Caco-2 (cell line): ENCODE results near the gene JSRP1. TPM values are rescaled to one million over a fixed set of nuclear protein-coding genes. Genes with fewer than 3 reads are reported as not detected.
A peak's percentile ranks its signal among the peaks of the same experiment; 100 is the strongest.

Experiments used
- BruUV-seq: library from RNA; stranded (reverse); fragments of 400-500 nt; replicated peaks from 2 replicates; lab custom pipeline; 2021; lab: Mats Ljungman, UMichigan
- CTCF ChIA-PET: fragments of 300-600 bp; sonication (Branson Sonifier 250); formaldehyde crosslinking; loops from one replicate; lab custom pipeline; 2022; ENCODE audit warnings: antibody characterized with exemption; lab: Charles Lee
- POLR2A ChIA-PET: fragments of 300-600 bp; sonication (Branson Sonifier 250); formaldehyde crosslinking; loops from one replicate; lab custom pipeline; 2022; ENCODE audit warnings: antibody characterized with exemption; lab: Charles Lee
- DNase-seq, 2 experiments: peaks; one replicate each; pipeline versions ENCODE4 v3.0.0 to v3.0.0-alpha.2; 2020 to 2022
- H3K27me3 ChIP-seq: replicated peaks from 2 replicates; pipeline ENCODE4 v1.6.0; 2011; ENCODE audit warnings: low read length; ENCODE audit not compliant: control insufficient read depth, insufficient read depth
- H3K36me3 ChIP-seq: 2 replicates; pipeline ENCODE4 v1.5.1; 2011; ENCODE audit warnings: low read length; ENCODE audit not compliant: control insufficient read depth, insufficient read depth
- H3K4me1 ChIP-seq: fragments of 250-450 bp; sonication (Bioruptor Pico); 2 replicates; pipeline ENCODE4 v1.5.1; 2020; ENCODE audit warnings: mild to moderate bottlenecking
- H3K4me3 ChIP-seq: 2 replicates; pipeline ENCODE4 v1.5.1; 2011; ENCODE audit warnings: low read depth, mild to moderate bottlenecking, control low read depth, low read length
- H3K9me3 ChIP-seq: fragments of 250-450 bp; sonication (Bioruptor Pico); 2 replicates; pipeline ENCODE4 v1.5.1; 2020; ENCODE audit warnings: mild to moderate bottlenecking, moderate library complexity
- H3K27ac Mint-ChIP-seq: one replicate; pipeline ENCODE4 v1.8.0; 2022; ENCODE audit warnings: mixed read lengths; ENCODE audit not compliant: unreplicated experiment
- H3K27me3 Mint-ChIP-seq: one replicate; pipeline ENCODE4 v1.8.0; 2022; ENCODE audit warnings: mixed read lengths; ENCODE audit not compliant: insufficient read depth, unreplicated experiment
- H3K36me3 Mint-ChIP-seq: one replicate; pipeline ENCODE4 v1.8.0; 2022; ENCODE audit warnings: mild to moderate bottlenecking, mixed read lengths; ENCODE audit not compliant: insufficient read depth, unreplicated experiment
- H3K4me1 Mint-ChIP-seq: one replicate; pipeline ENCODE4 v1.8.0; 2022; ENCODE audit warnings: low read depth, mixed read lengths; ENCODE audit not compliant: unreplicated experiment
- H3K4me3 Mint-ChIP-seq: one replicate; pipeline ENCODE4 v1.8.0; 2022; ENCODE audit warnings: mild to moderate bottlenecking, moderate library complexity, mixed read lengths; ENCODE audit not compliant: unreplicated experiment
- H3K9me3 Mint-ChIP-seq: one replicate; pipeline ENCODE4 v1.8.0; 2022; ENCODE audit warnings: mixed read lengths; ENCODE audit not compliant: unreplicated experiment
- CTCF ChIP-seq, 2 experiments: fragments of 200-600 bp in 1 of 2; IDR thresholded peaks; 1 replicate in 1 of 2; 2 replicates in 1 of 2; pipeline versions ENCODE4 v1.5.1 to v1.8.0; 2011 to 2022; ENCODE audit warnings: antibody characterized with exemption in 1 of 2, control low read depth in 1 of 2, inconsistent platforms in 1 of 2, low read depth in 1 of 2, low read length in 1 of 2, mild to moderate bottlenecking in 1 of 2, moderate library complexity in 1 of 2; ENCODE audit not compliant: insufficient read depth in 1 of 2, severe bottlenecking in 1 of 2, unreplicated experiment in 1 of 2
- intact Hi-C: fragments of 100-400 bp; cut with micrococcal nuclease; formaldehyde crosslinking; loops from one replicate; pipeline ENCODE4 v1.10.0; 2022; ENCODE audit not compliant: unreplicated experiment
- total RNA-seq: library from RNA; stranded (reverse); gene quantifications from 2 replicates; pipeline ENCODE4 v1.2.3, GENCODE V29; 2022

The JSRP1 gene
- total RNA-seq, 1 experiment from 2014 or later = not detected

DNA sequence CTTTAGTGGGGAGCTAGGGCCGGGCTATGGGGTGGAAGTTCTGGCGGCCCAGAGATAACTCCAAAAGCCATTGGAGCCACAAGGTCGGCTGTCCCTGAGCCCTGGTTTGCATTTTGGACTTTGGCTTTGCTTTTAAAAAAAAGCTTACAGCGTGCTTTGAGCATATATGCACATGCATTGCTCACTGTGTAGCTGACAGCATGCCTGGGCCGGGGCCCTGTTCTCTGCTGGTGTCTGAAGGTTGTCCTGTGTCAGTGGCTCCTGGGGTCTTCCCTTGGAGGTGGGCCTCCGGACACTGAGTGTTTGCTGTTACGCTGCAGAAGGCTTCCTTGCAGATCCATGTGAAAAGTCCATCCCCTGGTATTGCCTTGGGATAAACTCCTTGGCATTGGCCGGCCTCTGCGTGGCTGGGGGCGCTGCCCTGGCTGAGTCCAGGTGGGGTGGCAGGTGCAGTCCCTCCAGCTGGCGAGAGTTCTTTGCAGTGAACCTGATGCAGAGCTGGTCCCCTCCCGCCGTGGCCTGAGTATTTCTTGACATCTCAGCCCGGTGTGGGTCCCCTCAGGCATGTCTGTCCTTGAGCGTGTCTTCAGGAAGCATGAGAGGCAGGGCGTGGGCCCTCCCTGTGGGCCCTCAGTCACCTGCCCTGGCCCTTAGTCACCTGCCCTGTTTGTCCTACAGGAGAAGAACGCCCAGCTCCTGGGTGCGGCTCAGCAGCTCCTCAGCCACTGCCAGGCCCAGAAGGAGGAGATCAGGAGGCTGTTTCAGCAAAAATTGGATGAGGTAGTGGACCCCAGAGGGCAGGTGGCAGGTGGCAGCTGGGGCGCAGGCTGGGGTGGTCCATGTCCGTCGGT lies 43.1 kb downstream of the JSRP1 start:
- Histone ChIP-seq H3K4me3 (no peak overlapping the region), H3K27me3 (no peaks in the 10 kb centered on the region), H3K4me1 (peaks cover 24% of the 10 kb centered on the region), H3K9me3 (no peaks in the 10 kb centered on the region), H3K36me3 (peaks cover 10% of the 10 kb centered on the region)
- peak in 1 of 2 experiments; percentile 40 for DNase-seq
- Mint-ChIP-seq H3K27ac (peak overlapping the region; percentile 57), H3K9me3 (no peaks in the 10 kb centered on the region), H3K4me3 (no peak overlapping the region), H3K36me3 (peaks cover 81% of the 10 kb centered on the region), H3K4me1 (peaks cover 6% of the 10 kb centered on the region), H3K27me3 (no peaks in the 10 kb centered on the region)
- no TSS peak for BruUV-seq
- ChIA-PET CTCF (interaction anchor here (1.1 to 1.4 kb wide), 2 partner anchors 23 to 57 kb away, joined by 4 to 5 read pairs; partner anchors contain the start of gene PLEKHJ1), POLR2A (interaction anchor here (0.6 to 1.1 kb wide), 2 partner anchors 36 to 41 kb away, joined by 3 to 7 read pairs; partner anchors contain the start of gene AMH)
- no peak for TF ChIP-seq CTCF (IDR thresholded peaks at IDR 0.05; ENCODE audit: insufficient read depth in 1 of 2, low read depth in 1 of 2, low read length in 1 of 2, severe bottlenecking in 1 of 2, unreplicated experiment in 1 of 2)
- intact Hi-C loops = loop anchor here (10.0 kb wide), 1 partner anchor 48 kb away; the partner anchor contains the start of gene DOT1L

GRCh38 chr19:2210987-2211740 lies 45.1 kb downstream of the JSRP1 start:
- no peaks in the 10 kb centered on the region for H3K9me3 Mint-ChIP-seq
- intact Hi-C loops = loop anchor here (10.0 kb wide), 1 partner anchor 46 kb away; the partner anchor contains the start of gene DOT1L
- DNase-seq = no peak
- no peak overlapping the region for H3K4me3 Mint-ChIP-seq
- Histone ChIP-seq H3K4me3 (no peak overlapping the region), H3K27me3 (no peaks in the 10 kb centered on the region), H3K9me3 (no peaks in the 10 kb centered on the region), H3K36me3 (peaks cover 10% of the 10 kb centered on the region), H3K4me1 (peaks cover 24% of the 10 kb centered on the region)
- no peak overlapping the region for H3K27ac Mint-ChIP-seq
- H3K36me3 Mint-ChIP-seq = peaks cover 78% of the 10 kb centered on the region
- CTCF ChIA-PET = interaction anchor here (1.4 kb wide), 1 partner anchor 55 kb away, joined by 4 read pairs; no protein-coding TSS in a partner anchor
- BruUV-seq = no TSS peak
- POLR2A ChIA-PET = no interaction called here
- no peak for TF ChIP-seq CTCF (IDR thresholded peaks at IDR 0.05; ENCODE audit: insufficient read depth in 1 of 2, low read depth in 1 of 2, low read length in 1 of 2, severe bottlenecking in 1 of 2, unreplicated experiment in 1 of 2)
- no peaks in the 10 kb centered on the region for H3K27me3 Mint-ChIP-seq
- H3K4me1 Mint-ChIP-seq = peaks cover 6% of the 10 kb centered on the region

DNA sequence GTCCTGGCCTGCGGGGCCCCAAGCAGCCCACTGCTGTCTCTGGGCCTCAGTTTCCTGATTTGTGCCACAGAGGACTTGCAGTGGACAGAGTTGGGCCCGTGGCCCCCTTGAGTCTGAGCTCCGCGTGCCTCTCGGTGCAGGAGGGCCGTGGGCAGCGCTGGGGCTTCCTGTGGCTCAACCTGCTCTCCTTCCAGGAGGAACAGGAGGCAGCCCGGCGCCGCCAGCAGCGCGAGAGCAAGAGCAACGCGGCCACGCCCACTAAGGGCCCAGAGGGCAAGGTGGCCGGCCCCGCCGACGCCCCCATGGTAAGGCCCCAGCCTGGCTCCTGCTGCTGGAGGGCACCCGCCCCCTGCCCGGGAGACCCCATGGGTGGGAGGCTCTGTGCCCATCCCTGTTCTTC lies 46.0 kb downstream of the JSRP1 start:
- no peak for TF ChIP-seq CTCF (IDR thresholded peaks at IDR 0.05; ENCODE audit: insufficient read depth in 1 of 2, low read depth in 1 of 2, low read length in 1 of 2, severe bottlenecking in 1 of 2, unreplicated experiment in 1 of 2)
- no peak overlapping the region for H3K4me3 Mint-ChIP-seq
- DNase-seq = no peak
- H3K27ac Mint-ChIP-seq = no peak overlapping the region
- Histone ChIP-seq H3K36me3 (peaks cover 9% of the 10 kb centered on the region), H3K9me3 (no peaks in the 10 kb centered on the region), H3K4me3 (no peak overlapping the region), H3K27me3 (no peaks in the 10 kb centered on the region), H3K4me1 (peaks cover 24% of the 10 kb centered on the region)
- ChIA-PET CTCF (no interaction called here), POLR2A (no interaction called here)
- no TSS peak for BruUV-seq
- H3K27me3 Mint-ChIP-seq = no peaks in the 10 kb centered on the region
- intact Hi-C loops = loop anchor here (10.0 kb wide), 1 partner anchor 45 kb away; the partner anchor contains the start of gene DOT1L
- H3K36me3 Mint-ChIP-seq = peaks cover 77% of the 10 kb centered on the region
- H3K4me1 Mint-ChIP-seq = peaks cover 6% of the 10 kb centered on the region
- H3K9me3 Mint-ChIP-seq = no peaks in the 10 kb centered on the region
